HG02970 (cell line): ENCODE data around the gene MVD.

Experiments used
- ATAC-seq: cut with Tn5 transposase; IDR thresholded peaks from one replicate; pipeline ENCODE4 v1.9.1; 2021; ENCODE audit warnings: mild to moderate bottlenecking, moderate library complexity, moderate number of reproducible peaks; ENCODE audit not compliant: unreplicated experiment, low FRiP score

MVD gene

GRCh38 chr16:88662843-88663606 is at the start of gene MVD:
Gene MVD (minus strand): TSS chr16:88663091. CDS start chr16:88663080, 11 bp downstream.
- peak; percentile 93 for ATAC-seq

GRCh38 chr16:88712362-88712979 is 49.6 kb upstream of the MVD start:
- no peak for ATAC-seq

GRCh38 chr16:88711750-88712340 is 49.0 kb upstream of the MVD start:
- ATAC-seq, result no peak

- ATAC-seq, result no peak
Measured at GRCh38 chr16:88710556-88710955, 47.7 kb upstream of the MVD start.

GRCh38 chr16:88706965-88707826 is 44.3 kb upstream of the MVD start:
- no peak for ATAC-seq

- peak; percentile 74 for ATAC-seq
Measured at GRCh38 chr16:88706229-88706964, 43.5 kb upstream of the MVD start, which contains the start of the genes CTU2 and RNF166. Gene CTU2 (plus strand): TSS chr16:88706503. CDS start chr16:88706531, 28 bp downstream. Gene RNF166 (minus strand): TSS chr16:88706408. CDS start chr16:88706325, 83 bp downstream.

- ATAC-seq, result peak; percentile 17
Measured at GRCh38 chr16:88705801-88706228, 42.9 kb upstream of the MVD start.

- ATAC-seq, result no peak
Measured at GRCh38 chr16:88705076-88705684, 42.3 kb upstream of the MVD start.

- ATAC-seq, result no peak
Measured at GRCh38 chr16:88703486-88704309, 40.8 kb upstream of the MVD start.

GRCh38 chr16:88702371-88703210 is 39.7 kb upstream of the MVD start:
- no peak for ATAC-seq

- ATAC-seq, result no peak
Measured at GRCh38 chr16:88701581-88702370, 38.9 kb upstream of the MVD start.

GRCh38 chr16:88700636-88701482 is 38.0 kb upstream of the MVD start:
- peak; percentile 54 for ATAC-seq

- ATAC-seq, result no peak
Measured at GRCh38 chr16:88700322-88700635, 37.4 kb upstream of the MVD start.

- ATAC-seq, result no peak
Measured at GRCh38 chr16:88699180-88699579, 36.3 kb upstream of the MVD start.

- no peak for ATAC-seq
Measured at GRCh38 chr16:88698646-88699045, 35.8 kb upstream of the MVD start.
